Cardiac muscle cell (in vitro differentiated cells and primary cell): ENCODE measurements around the gene CALCB. TPM values are rescaled to one million over a fixed set of nuclear protein-coding genes. Genes with fewer than 3 reads are reported as not detected.
"Not testable (repeated sequence)": the region's sequence is repeated elsewhere in the genome, so short reads cannot be mapped to it uniquely, and the experiment has no call there.

Source experiments
- DNase-seq, 2 donors: peaks; one replicate each; pipeline versions ENCODE4 v3.0.0 to v3.0.0-alpha.2; 2010 to 2017; ENCODE audit warnings: low read depth in 1 of 2, low spot score in 1 of 2
- H3K27ac ChIP-seq: fragments of 200-600 bp; sonication (generic); 2 replicates; pipeline ENCODE4 v1.5.1; 2016
- H3K27me3 ChIP-seq: fragments of 200-600 bp; sonication (generic); 2 replicates; pipeline ENCODE4 v1.6.0; 2016; ENCODE audit warnings: control low read depth
- H3K36me3 ChIP-seq: fragments of 200-600 bp; sonication (generic); 2 replicates; pipeline ENCODE4 v1.5.1; 2016; ENCODE audit warnings: control low read depth
- H3K4me1 ChIP-seq: fragments of 200-600 bp; sonication (generic); 2 replicates; pipeline ENCODE4 v1.8.1; 2017; ENCODE audit warnings: low read depth, mild to moderate bottlenecking, mixed run types
- H3K4me3 ChIP-seq: fragments of 200-600 bp; sonication (generic); 2 replicates; pipeline ENCODE4 v1.5.1; 2016; ENCODE audit warnings: mild to moderate bottlenecking
- H3K9me3 ChIP-seq: fragments of 200-600 bp; sonication (generic); 2 replicates; pipeline ENCODE4 v1.5.1; 2017; ENCODE audit warnings: low read depth, mild to moderate bottlenecking, control low read depth
- CTCF ChIP-seq: IDR thresholded peaks from 2 replicates; pipeline ENCODE4 v1.5.1; 2012; ENCODE audit warnings: low read depth, mild to moderate bottlenecking, low read length
- polyA plus RNA-seq: library from polyadenylated mRNA; unstranded; fragments of >200 nt; fragmentation: Nextera tagmentation; extraction: Ambion mirVana; gene quantifications from 2 replicates; pipeline ENCODE4 v1.2.1, GENCODE V29; 2016
- total RNA-seq: library from RNA; depleted of rRNA; stranded (reverse); fragments of >200 nt; gene quantifications from 2 replicates; pipeline ENCODE4 v1.2.3, GENCODE V29; 2016

Gene CALCB
- total and polyA plus RNA-seq, 2 experiments from 2014 or later = 0.81 TPM; not detected in 1

- H3K4me3 ChIP-seq = no peak overlapping the region
- no peaks in the 10 kb centered on the region for H3K36me3 ChIP-seq
- DNase-seq = no peak
- no peaks in the 10 kb centered on the region for H3K27me3 ChIP-seq
- H3K27ac ChIP-seq = no peak overlapping the region
- no peaks in the 10 kb centered on the region for H3K9me3 ChIP-seq
- TF ChIP-seq CTCF = no peak
- no peaks in the 10 kb centered on the region for H3K4me1 ChIP-seq
Observed at GRCh38 chr11:15053191-15053685, 20.2 kb upstream of the CALCB start.

DNA sequence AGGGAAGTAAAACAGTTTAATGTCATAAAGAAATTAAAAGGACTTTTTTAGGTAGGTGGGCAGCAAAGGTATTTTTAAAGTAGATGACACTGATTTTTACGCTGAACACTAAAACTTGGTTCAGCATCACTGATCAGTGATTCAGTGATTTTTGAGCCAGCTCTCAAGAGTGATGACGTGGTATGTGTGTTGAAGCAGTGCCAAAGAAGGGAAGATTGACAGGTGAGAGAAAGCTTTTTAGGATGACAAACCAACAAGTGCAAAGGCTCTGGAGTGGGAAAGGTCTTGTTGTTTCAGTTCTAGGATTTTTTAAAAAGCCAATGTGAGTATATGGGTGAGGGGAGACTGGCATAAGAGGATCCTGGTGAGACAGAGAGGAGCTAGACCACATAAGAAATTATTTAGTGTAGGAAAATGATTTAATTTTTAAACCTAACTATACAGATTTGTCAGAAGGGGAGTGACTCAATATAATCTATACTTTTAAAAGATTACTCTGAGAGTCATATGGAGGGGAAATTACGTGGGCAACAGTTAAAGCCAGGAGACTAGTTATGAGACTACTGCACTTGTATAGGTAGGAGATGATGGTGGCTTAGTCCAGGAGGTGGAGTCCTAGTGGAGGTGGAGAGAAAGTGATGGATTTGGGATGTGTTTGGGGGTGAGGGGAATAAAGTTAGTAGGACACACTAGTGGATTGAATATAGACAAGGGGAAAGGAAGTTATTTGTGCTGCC lies 17.6 kb upstream of the CALCB start:
- H3K9me3 ChIP-seq = no peaks in the 10 kb centered on the region
- no peak overlapping the region for H3K4me3 ChIP-seq
- H3K27ac ChIP-seq = no peak overlapping the region
- H3K27me3 ChIP-seq = no peaks in the 10 kb centered on the region
- H3K4me1 ChIP-seq = no peaks in the 10 kb centered on the region
- no peak for TF ChIP-seq CTCF
- no peaks in the 10 kb centered on the region for H3K36me3 ChIP-seq
- no peak for DNase-seq

DNA sequence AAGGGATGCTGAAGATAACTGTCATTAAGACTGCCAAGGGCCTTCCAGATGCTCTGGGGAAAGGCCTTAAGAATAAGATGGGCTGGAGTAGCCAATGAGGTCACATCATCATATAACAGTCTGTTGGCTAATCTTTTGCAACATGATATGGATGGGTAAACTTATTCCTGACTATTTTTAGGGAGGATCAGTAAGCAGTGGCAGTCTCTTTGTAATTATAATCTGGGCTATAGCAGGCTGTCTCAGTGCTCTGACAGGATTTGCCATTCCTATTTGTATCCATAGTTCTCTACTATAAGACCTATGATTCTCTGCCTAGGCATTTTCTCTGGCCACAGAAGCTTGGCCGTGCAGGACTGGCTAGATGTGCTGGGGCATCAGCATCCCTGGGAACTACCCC lies 16.1 kb upstream of the CALCB start:
- Histone ChIP-seq H3K27ac (no peak overlapping the region), H3K27me3 (no peaks in the 10 kb centered on the region), H3K4me3 (no peak overlapping the region), H3K9me3 (no peaks in the 10 kb centered on the region), H3K36me3 (no peaks in the 10 kb centered on the region), H3K4me1 (no peaks in the 10 kb centered on the region)
- no peak for DNase-seq
- TF ChIP-seq CTCF = no peak

DNA sequence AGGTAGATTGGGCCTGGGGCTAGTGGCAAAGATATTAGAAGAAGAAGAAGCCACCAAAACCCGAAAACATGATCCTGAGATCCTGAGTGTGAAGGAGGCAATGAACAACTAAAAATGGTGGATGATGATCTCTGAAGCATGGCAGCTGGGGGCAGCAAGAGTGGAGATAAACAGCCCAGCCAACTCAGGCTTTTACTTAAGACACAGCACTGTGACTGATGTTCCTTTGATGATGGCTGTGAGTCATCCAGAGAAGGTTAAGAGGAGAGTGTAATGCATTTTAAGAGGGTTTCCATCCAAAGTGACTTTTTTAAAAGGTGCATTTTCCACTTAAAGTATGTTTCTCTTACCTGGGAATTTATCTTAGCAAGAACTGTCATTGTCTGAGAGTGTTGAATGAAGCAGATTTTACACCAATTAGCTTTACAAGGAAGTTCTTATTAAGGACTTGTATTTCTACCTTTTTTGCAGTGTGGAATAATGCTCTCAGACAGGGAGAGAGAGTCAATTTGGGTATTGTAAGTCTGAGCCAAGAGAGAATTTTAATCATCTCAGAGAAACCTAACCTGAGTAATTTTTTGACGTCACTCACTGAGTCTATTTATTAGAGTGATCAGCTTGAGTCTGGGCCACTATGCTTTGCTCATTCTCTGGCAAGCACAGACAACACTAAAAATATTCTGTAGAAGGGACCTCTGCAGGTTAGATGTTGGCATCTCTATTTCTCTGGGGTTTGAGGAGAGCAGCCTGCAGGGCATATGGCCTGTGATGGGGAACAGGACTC lies 14.1 kb upstream of the CALCB start:
- H3K9me3 ChIP-seq = no peaks in the 10 kb centered on the region
- no peak for DNase-seq
- H3K4me3 ChIP-seq = no peak overlapping the region
- no peak overlapping the region for H3K27ac ChIP-seq
- TF ChIP-seq CTCF = no peak
- H3K27me3 ChIP-seq = no peaks in the 10 kb centered on the region
- no peaks in the 10 kb centered on the region for H3K36me3 ChIP-seq
- no peaks in the 10 kb centered on the region for H3K4me1 ChIP-seq

GRCh38 chr11:15062599-15062998 lies 10.8 kb upstream of the CALCB start:
- no peaks in the 10 kb centered on the region for H3K27me3 ChIP-seq
- no peaks in the 10 kb centered on the region for H3K4me1 ChIP-seq
- H3K36me3 ChIP-seq = no peaks in the 10 kb centered on the region
- TF ChIP-seq CTCF = no peak
- no peaks in the 10 kb centered on the region for H3K9me3 ChIP-seq
- no peak overlapping the region for H3K27ac ChIP-seq
- DNase-seq = no peak
- no peak overlapping the region for H3K4me3 ChIP-seq

- not testable (repeated sequence) for H3K36me3 ChIP-seq, H3K4me3 ChIP-seq, DNase-seq, H3K9me3 ChIP-seq, H3K27ac ChIP-seq, H3K4me1 ChIP-seq
- H3K27me3 ChIP-seq = peaks cover 34% of the 10 kb centered on the region
Observed at GRCh38 chr11:15069751-15070150, 3.6 kb upstream of the CALCB start.
